ENCODE results near the gene MARCKSL1. TPM values are rescaled to one million over a fixed set of nuclear protein-coding genes. Genes with fewer than 3 reads are reported as not detected.

Gene MARCKSL1
- total and polyA plus RNA-seq, 8 donors, result 7.3 to 49.5 (median 16.2) TPM

DNA sequence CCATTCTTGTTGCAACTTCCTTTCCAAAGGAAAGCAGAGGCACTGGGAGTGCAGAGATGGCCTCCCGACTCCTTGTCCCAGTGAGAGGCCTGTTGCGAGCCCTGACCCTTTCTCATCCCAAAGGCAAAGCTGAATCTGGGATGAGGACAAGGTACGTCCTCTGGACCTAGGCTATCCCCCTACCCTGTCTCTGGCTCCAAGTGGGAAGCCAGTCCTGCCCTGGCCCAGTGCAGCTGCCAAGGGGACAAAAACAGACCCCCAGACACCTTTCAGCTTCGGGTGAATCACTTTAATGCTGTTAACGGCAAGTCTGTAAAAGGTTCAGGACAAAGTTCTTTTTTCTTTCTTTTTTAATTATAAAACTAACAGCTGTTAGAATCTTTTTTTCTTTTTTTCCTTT is 28.8 kb upstream of the MARCKSL1 start:
- peaks cover 0 to 6% (median 4%) of the 10 kb centered on the region in 3 donors for H3K4me1 ChIP-seq
- peak in 1 of 6 donors; percentile 12 for DNase-seq
- H3K9me3 ChIP-seq, result no peaks in the 10 kb centered on the region
- no peak overlapping the region for H3K4me3 ChIP-seq
- peaks cover 4 to 32% (median 13%) of the 10 kb centered on the region in 3 donors for H3K36me3 ChIP-seq
- FAIRE-seq, result no peak
- no peaks in the 10 kb centered on the region for H3K27me3 ChIP-seq
- no peak for ATAC-seq
- 86 to 92% methylated on average over 5 of the region's 5 CpGs for WGBS, 2 donors
- TF ChIP-seq, protein P1, sequence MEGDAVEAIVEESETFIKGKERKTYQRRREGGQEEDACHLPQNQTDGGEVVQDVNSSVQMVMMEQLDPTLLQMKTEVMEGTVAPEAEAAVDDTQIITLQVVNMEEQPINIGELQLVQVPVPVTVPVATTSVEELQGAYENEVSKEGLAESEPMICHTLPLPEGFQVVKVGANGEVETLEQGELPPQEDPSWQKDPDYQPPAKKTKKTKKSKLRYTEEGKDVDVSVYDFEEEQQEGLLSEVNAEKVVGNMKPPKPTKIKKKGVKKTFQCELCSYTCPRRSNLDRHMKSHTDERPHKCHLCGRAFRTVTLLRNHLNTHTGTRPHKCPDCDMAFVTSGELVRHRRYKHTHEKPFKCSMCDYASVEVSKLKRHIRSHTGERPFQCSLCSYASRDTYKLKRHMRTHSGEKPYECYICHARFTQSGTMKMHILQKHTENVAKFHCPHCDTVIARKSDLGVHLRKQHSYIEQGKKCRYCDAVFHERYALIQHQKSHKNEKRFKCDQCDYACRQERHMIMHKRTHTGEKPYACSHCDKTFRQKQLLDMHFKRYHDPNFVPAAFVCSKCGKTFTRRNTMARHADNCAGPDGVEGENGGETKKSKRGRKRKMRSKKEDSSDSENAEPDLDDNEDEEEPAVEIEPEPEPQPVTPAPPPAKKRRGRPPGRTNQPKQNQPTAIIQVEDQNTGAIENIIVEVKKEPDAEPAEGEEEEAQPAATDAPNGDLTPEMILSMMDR (IDR thresholded peaks at IDR 0.05), result no peak
- no peak overlapping the region for H3K27ac ChIP-seq
- intact Hi-C loops (cut with DNase I), result no loop called here

GRCh38 chr1:32363713-32364112 is 27.7 kb upstream of the MARCKSL1 start:
- TF ChIP-seq, protein P1 (IDR thresholded peaks at IDR 0.05), result no peak
- ATAC-seq (no peak), FAIRE-seq (no peak), DNase-seq (peak in 1 of 6 donors; percentile 41)
- H3K9me3 ChIP-seq, result no peaks in the 10 kb centered on the region
- H3K27ac ChIP-seq, result no peak overlapping the region
- H3K27me3 ChIP-seq, result no peaks in the 10 kb centered on the region
- H3K36me3 ChIP-seq, result peaks cover 4 to 29% (median 12%) of the 10 kb centered on the region in 3 donors
- H3K4me1 ChIP-seq, result peaks cover 0 to 6% (median 4%) of the 10 kb centered on the region in 3 donors
- intact Hi-C loops (cut with DNase I), result no loop called here
- H3K4me3 ChIP-seq, result no peak overlapping the region
- 90 to 92% methylated on average over 12 of the region's 12 CpGs for WGBS, 2 donors

GRCh38 chr1:32362474-32363313 is 26.7 kb upstream of the MARCKSL1 start, which contains the start of the genes FAM229A and TSSK3:
FAM229A (minus strand) TSS chr1:32362485; CDS start chr1:32362091, 394 bp downstream.
TSSK3 (plus strand) TSS chr1:32362539; CDS start chr1:32362702, 163 bp downstream.
- ATAC-seq (peak in 1 of 4 donors; percentile 19), DNase-seq (peak in 1 of 6 donors; percentile 34), FAIRE-seq (no peak)
- peak within 1 kb of the TSS; percentile 12 to 50 (median 27) for H3K4me3 ChIP-seq
- no peaks in the 10 kb centered on the region for H3K9me3 ChIP-seq
- intact Hi-C loops (cut with DNase I), result no loop called here
- H3K36me3 ChIP-seq, result peaks cover 4 to 18% (median 12%) of the 10 kb centered on the region in 3 donors
- peaks cover 0 to 6% (median 4%) of the 10 kb centered on the region in 3 donors for H3K4me1 ChIP-seq
- 71 to 72% methylated on average over 17 of the region's 17 CpGs for WGBS, 2 donors
- peak within 1 kb of the TSS in 2 of 4 donors; percentile 44 to 65 for H3K27ac ChIP-seq
- H3K27me3 ChIP-seq, result no peaks in the 10 kb centered on the region
- TF ChIP-seq, protein P1 (IDR thresholded peaks at IDR 0.05), result no peak

GRCh38 chr1:32361674-32362473 is 25.8 kb upstream of the MARCKSL1 start:
- TF ChIP-seq, protein P1 (IDR thresholded peaks at IDR 0.05), result peak in 3 of 4 donors; percentile 10 to 19 (median 10)
- 0 to 2% methylated on average over 49 to 91 of the region's 91 CpGs for WGBS, 2 donors
- no peak for FAIRE-seq
- H3K4me3 ChIP-seq, result peak overlapping the region; percentile 12 to 50 (median 27)
- H3K27ac ChIP-seq, result peak overlapping the region in 2 of 4 donors; percentile 44 to 65
- H3K4me1 ChIP-seq, result peaks cover 0 to 6% (median 4%) of the 10 kb centered on the region in 3 donors
- peaks cover 0 to 10% (median 8%) of the 10 kb centered on the region in 3 donors for H3K36me3 ChIP-seq
- peak; percentile 44 to 87 (median 66) for DNase-seq
- ATAC-seq, result peak; percentile 57 to 82 (median 78)
- intact Hi-C loops (cut with DNase I), result no loop called here
- H3K9me3 ChIP-seq, result no peaks in the 10 kb centered on the region
- no peaks in the 10 kb centered on the region for H3K27me3 ChIP-seq
